ACHN (cell line): ENCODE measurements around the gene TEX2.
A peak's percentile ranks its signal among the peaks of the same experiment; 100 is the strongest.
"Not testable (repeated sequence)": the region's sequence is repeated elsewhere in the genome, so short reads cannot be mapped to it uniquely, and the experiment has no call there.

ENCODE experiments used
- DNase-seq: peaks from one replicate; pipeline ENCODE4 v3.0.0-alpha.2; 2015
- in situ Hi-C: cut with HindIII; loops from 2 replicates; pipeline ENCODE4 v1.10.0; 2017; ENCODE audit warnings: low sequenced_read_pairs, low pct_ligation_motif_present, low pct_unique_long_range_greater_than_20kb

Gene TEX2

DNA sequence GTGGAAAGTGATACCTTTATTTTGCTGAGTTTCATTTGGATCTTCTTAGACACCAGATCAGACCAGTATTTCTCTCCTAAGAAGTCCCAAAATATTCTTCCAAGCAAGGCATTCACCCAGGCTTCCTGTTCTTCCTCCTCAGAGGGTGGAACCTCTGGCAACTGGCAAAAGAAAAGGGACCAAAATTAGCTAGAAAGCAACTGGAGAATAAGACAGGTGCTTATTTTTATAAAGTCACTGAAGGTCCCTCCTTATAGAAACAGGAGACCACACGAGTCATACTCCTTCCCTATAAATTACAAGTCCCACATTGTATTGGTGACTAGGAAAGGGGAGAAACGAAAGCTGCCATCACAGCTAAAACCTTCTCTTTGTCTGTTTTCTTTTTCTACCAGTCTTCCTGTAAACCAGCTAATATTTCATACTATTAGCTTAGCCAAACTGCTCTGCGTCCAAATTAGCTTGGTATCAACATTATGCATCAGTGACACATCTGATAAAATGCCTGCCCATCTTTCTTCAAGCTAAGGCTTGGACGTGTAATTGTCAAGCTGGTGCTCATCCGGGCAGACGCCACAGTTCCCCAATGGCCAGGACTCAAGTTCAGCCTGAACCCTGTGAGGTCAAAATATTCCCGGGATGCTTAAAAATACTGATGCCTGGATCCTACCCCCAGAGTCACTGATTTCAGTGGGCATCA is 85.6 kb downstream of the TEX2 start:
- in situ Hi-C loops: no loop called here
- no peak for DNase-seq

- in situ Hi-C loops: no loop called here
- no peak for DNase-seq
Observed at GRCh38 chr17:64176556-64176955, 86.5 kb downstream of the TEX2 start.

DNA sequence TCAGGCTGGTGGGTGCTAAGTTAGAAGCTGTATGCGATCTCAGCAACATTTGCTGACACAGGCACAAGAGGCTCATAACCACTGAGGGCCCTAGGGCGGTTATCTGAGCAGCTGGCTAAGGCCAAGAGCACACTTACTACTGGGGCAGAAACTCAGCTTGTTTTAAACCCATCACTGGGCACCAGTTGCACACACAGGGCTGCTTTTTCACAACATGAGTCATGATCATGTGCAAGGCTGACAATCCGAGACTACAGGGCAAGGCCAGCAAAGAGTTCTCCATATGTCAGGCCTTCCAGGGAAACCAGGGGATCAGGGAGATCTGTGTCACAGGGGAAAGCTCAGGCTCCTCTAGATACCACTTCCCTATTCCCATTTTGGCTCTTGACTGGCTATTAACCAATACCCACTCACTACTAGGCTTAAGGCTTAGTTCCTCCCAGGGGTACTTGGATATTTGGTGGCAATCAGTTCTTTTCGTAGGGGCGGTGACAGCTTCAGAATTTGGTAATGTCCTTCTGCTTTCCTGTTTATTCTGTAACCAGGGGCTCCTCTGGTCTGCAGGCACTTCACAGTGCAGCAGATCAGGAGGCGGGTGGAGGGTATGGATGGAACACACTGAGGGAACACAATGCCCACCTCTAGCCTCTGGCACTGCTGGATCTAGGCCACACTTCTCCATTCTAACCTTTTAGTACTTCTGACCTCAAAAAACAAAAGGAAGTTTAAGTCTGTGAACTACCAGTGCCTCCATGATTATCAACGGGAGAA is 88.2 kb downstream of the TEX2 start:
- DNase-seq: peak; percentile 49
- in situ Hi-C loops: no loop called here

DNA sequence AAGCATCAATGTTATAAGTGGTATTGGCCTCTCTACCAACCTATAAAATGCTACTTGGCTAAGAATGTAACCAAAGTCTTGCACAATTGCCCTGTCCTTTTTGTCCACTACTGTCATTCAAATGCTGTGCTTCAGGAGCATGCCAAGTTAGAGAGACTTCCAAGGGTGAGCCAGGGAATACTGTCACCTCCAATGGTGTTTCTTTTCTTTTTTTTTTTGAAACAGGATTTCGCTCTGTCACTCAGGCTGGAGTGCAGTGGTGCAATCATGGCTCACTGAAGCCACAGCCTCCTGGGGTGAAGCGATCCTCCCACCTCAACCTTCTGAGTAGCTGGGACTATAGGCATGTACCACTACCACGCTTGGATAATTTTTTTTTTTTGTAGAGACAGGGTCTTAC is 89.4 kb downstream of the TEX2 start:
- in situ Hi-C loops: no loop called here
- DNase-seq: no peak

- in situ Hi-C loops: no loop called here
- DNase-seq: no peak
Observed at GRCh38 chr17:64172510-64172909, 90.5 kb downstream of the TEX2 start.

DNA sequence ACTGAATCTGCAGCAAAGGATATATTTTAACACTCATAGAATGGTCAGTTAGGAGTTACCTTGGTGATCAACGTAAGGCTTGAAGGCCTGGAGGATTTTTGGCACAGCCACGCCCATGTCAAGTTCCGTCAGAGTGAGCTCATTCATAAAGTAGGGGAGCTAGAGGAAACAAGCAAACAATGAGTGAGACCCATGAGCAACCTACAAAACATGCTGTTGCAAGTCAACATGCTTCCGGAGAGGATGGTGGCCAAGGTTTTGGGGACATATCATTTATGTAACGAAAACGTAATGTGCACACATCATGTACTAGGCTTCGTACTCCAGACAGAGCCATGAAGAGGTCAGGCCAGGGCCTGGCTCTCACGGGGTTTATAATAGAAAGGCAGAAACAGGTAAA is 92.0 kb downstream of the TEX2 start:
- no peak for DNase-seq
- in situ Hi-C loops: no loop called here

DNA sequence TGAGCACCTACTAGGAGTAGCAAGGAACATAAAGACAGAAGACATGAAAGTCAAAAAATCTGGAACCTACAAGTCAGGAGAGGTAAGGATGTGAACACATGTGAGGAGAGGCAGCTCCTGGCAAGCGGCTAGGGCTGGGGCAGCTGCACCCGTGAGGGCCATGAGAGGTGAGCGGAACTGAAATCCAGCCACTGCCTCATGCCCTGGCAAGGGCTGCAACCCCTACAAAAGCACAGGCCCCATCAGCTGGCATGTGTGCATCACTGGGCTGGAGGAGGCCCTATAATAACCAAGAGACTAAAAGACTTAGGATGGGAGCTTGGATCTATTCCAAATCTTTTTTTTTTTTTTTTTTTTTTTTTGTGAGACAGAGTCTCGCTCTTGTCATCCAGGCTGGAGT is 92.8 kb downstream of the TEX2 start:
- in situ Hi-C loops: no loop called here
- no peak for DNase-seq

- DNase-seq, in situ Hi-C loops: not testable (repeated sequence)
Observed at GRCh38 chr17:64167666-64168065, 95.4 kb downstream of the TEX2 start.

DNA sequence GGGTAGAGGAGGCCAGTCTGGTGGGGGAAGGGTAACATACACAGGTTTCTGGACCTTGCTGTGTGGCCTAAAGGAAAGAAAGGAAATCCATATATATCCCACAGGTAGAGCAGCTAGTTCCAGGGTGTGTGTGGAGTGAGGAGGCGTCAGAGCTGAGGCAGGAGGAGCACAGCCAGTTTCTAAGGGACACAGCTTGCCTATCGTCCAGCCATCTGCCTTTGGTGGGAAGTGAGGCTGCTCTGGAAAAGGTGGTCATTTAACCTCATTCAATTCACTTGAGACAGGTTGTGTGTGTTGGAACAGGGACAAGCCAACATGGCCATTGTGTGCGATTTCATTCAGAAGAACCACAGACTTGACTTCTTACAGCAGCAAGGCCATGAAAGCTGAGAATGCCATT is 96.2 kb downstream of the TEX2 start:
- in situ Hi-C loops: no loop called here
- DNase-seq: no peak

- no peak for DNase-seq
- in situ Hi-C loops: no loop called here
Observed at GRCh38 chr17:64165347-64165746, 97.7 kb downstream of the TEX2 start.

- DNase-seq: no peak
- in situ Hi-C loops: no loop called here
Observed at GRCh38 chr17:64164596-64165285, 98.3 kb downstream of the TEX2 start.

GRCh38 chr17:64163468-64163867 is 99.6 kb downstream of the TEX2 start:
- no peak for DNase-seq
- in situ Hi-C loops: no loop called here

- no peak for DNase-seq
- in situ Hi-C loops: no loop called here
Observed at GRCh38 chr17:64162554-64162953, 100.5 kb downstream of the TEX2 start.

DNA sequence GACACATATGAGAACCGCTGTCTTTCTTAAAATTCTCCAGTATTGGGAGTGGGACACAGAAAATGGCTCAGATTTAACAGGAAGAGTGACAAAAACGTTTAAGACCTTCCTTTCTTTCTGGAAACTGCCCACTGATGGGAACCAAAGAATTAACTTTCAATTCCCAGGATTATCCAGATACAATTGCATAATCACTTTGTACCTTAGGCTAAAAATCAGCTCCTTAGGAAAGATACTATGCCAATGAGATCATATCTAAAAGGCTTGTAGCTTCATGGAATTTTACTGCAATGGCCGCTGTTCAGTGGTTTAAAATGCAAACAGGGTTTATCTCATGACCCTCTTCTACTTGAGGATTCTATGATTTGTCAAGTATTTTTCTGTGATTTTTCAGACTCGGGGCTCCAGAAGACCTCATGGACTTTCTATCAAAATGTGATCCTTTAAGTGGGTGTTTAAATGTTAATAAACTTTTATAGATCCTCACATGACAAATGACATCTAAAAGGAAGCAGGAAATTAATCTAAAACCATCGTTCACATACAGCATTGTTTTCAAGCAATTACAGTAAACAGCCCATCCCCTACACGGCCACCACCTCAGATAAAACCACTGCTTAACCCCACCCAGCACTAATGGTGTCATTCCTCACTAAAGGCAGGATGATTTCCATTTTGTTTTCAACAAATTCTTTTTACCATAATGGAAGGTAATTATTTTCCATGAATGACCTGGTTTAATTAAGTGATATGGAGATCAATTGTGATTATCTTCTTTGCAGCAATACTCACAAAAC is 101.5 kb downstream of the TEX2 start:
- in situ Hi-C loops: no loop called here
- no peak for DNase-seq

DNA sequence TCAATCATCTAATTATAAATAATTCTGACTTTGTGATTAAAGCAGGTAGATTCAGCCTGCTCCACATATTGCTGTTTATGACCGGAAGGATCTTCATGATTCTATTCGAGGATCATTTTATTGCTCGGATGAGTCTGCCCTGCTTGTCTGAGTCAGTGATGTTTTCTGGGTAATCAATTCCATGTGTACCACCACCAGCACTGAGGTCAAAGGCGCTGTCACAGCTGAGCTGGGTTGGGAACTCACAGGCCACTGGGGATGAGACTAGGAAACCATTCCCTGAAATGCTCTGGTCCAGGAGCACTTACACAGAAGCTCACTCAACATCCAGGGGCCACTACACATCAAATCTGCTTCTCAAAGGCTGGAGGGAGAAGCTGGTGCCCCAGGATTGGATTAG is 102.7 kb downstream of the TEX2 start:
- in situ Hi-C loops: no loop called here
- DNase-seq: no peak

DNA sequence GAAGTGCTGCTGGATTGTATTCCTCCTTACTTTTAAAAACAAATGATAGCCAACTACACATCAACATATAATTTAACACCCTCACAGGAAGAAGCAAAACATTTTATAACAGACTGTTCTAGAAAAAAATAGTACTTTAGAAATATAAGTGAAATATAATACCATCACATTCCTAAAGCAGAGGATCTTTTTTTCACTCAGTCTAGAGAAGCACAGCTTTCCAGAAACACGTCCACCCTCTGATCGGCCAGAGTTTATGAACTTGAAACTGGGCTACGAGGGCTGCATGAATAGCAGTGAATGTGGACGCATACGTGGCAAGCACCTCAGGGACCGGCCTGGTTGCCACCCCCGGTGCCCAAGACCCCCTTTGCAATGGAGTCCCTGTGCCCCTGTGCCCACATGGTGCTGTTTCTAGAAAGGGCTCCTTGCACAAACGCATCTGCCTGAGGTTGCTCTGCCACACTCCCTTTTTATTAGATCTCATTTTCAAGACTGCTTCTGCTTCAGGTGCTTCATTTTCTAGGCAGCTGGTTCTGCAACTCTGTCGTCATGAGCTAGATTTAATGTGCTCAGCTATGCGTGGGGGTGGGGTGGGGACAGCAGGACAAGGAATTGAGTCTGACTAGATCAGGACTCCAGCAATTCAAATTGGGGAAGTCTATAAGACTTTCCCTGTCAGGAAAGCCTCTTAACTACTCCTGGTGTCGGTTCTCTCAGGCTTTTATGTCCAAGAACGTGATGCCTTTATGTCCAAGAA is 104.0 kb downstream of the TEX2 start:
- in situ Hi-C loops: no loop called here
- no peak for DNase-seq

DNA sequence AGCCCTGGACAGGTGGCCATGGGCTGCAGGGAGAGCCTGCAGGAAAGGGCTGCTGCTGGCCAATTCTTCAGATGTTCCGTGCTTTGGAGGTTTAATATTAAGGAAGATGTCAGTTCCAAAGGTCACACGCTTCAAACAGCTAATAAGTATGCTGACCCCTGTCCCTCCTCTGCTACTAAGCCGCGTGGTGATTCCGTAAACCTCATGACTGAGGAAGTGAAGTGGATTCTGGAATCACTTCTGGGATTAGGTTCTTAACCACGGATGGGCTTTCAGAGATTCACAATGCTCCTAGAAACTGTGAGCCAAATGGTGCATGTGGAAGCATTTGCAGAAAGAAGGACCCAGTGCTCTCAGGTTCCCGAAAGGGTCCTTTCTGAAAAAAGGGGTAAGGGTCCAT is 104.7 kb downstream of the TEX2 start:
- in situ Hi-C loops: no loop called here
- no peak for DNase-seq

- DNase-seq: no peak
- in situ Hi-C loops: no loop called here
Observed at GRCh38 chr17:64157669-64158180, 105.3 kb downstream of the TEX2 start.
